Measurements from ENCODE around the gene DKC1.
"Not testable (repeated sequence)": the region's sequence is repeated elsewhere in the genome, so short reads cannot be mapped to it uniquely, and the experiment has no call there.

The DKC1 gene

DNA sequence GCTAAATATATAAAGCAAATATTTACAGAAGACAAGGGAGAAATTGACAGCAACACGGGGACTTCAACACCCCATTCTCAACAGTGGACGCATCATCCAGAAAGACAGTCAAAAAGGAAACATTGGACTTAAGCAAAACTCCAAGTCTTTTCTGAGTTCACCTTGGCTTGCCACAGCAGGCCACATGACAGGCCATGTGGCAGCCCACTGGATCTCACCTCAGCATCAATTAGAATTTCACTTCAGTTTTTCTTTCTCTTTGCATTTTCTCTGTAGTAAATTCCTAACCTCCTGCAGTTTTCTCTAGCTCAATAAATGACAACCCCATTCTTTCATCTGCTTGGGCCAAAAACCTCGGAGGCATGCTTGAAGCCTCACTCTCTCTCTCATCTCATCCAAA lies 59.4 kb downstream of the DKC1 start:
- no peak for DNase-seq

DNA sequence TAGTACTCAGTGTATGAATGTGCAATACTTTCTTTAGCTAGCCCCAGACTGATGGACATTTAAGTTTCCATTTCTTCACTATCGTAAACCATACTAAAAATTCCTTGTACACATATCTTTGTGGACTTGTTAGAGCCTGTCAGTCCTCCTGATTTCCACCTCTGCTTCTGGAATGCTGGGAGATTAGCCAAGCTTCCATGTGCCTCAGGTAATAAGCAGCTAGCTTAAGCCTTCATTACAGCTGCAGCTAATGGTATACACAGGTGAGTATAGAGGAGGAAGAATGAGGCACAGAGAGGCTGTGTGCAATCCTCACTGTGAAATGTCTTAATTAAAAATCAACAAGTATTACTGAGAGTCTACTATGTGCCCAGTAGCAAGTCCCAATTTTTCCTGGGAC lies 62.0 kb downstream of the DKC1 start:
- DNase-seq = no peak

DNA sequence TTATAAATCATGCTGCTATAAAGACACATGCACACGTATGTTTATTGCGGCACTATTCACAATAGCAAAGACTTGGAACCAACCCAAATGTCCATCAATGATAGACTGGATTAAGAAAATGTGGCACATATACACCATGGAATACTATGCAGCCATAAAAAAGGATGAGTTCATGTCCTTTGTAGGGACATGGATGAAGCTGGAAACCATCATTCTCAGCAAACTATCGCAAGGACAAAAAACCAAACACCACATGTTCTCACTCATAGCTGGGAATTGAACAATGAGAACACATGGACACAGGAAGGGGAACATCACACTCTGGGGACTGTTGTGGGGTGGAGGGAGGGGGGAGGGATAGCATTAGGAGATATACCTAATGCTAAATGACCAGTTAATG lies 62.9 kb downstream of the DKC1 start:
- DNase-seq = not testable (repeated sequence)

Data from CD4-positive, alpha-beta T cell treated with Interleukin-15 for 1 hour (primary cell).